Stimulated activated CD4-positive, alpha-beta T cell treated with anti-CD3 and anti-CD28 coated beads, Interleukin-12 subunit alpha, Interleukin-12 subunit beta, amount 100 ng/mL, for 48 hours (primary cell): ENCODE data around the gene NEDD4L.

Experiments used
- DNase-seq, 3 donors: peaks; one replicate each; pipeline ENCODE4 v3.0.0-alpha.2; 2020; ENCODE audit warnings: low read depth in 2 of 3, low spot score in 1 of 3

The NEDD4L gene

GRCh38 chr18:58438958-58439300 lies 394.9 kb downstream of the NEDD4L start:
- DNase-seq, result no peak

GRCh38 chr18:58443671-58444070 lies 399.6 kb downstream of the NEDD4L start:
- no peak for DNase-seq

GRCh38 chr18:58446391-58447060 lies 402.5 kb downstream of the NEDD4L start:
- no peak for DNase-seq

GRCh38 chr18:58447402-58448095 lies 403.5 kb downstream of the NEDD4L start:
- no peak for DNase-seq

- DNase-seq, result no peak
These were observed 405.4 kb downstream of the NEDD4L start for GRCh38 chr18:58449464-58449863.
